MCF 10A (cell line): Measurements from ENCODE around the gene DLG2. TPM values are rescaled to one million over a fixed set of nuclear protein-coding genes. Genes with fewer than 3 reads are reported as not detected.

Experiments
- BruUV-seq: library from RNA; stranded (reverse); fragments of 400-500 nt; replicated peaks from 2 replicates; lab custom pipeline; 2021; lab: Mats Ljungman, UMichigan
- CTCF ChIA-PET: fragments of 300-600 bp; sonication (Branson Sonifier 250); formaldehyde crosslinking; extraction: SDS; loops from one replicate; lab custom pipeline; 2021; ENCODE audit warnings: antibody characterized with exemption, inconsistent platforms; lab: Yijun Ruan, JAX
- POLR2A ChIA-PET: fragments of 300-600, 350-650 bp; sonication (Branson Sonifier 250); formaldehyde crosslinking; extraction: SDS; loops from one replicate; lab custom pipeline; 2020; ENCODE audit warnings: antibody characterized with exemption, inconsistent platforms; lab: Yijun Ruan, JAX
- DNase-seq: peaks from one replicate; pipeline ENCODE4 v3.0.0-alpha.2; 2018; ENCODE audit not compliant: unreplicated experiment
- H3K27ac Mint-ChIP-seq: one replicate; pipeline ENCODE4 v1.8.0; 2022; ENCODE audit warnings: mild to moderate bottlenecking, low read depth, mixed read lengths; ENCODE audit not compliant: unreplicated experiment
- H3K27me3 Mint-ChIP-seq: one replicate; pipeline ENCODE4 v1.8.0; 2022; ENCODE audit warnings: mixed read lengths; ENCODE audit not compliant: insufficient read depth, unreplicated experiment
- H3K36me3 Mint-ChIP-seq: one replicate; pipeline ENCODE4 v1.8.0; 2022; ENCODE audit warnings: mild to moderate bottlenecking, moderate library complexity, mixed read lengths; ENCODE audit not compliant: insufficient read depth, unreplicated experiment
- H3K4me1 Mint-ChIP-seq: one replicate; pipeline ENCODE4 v1.8.0; 2022; ENCODE audit warnings: mixed read lengths; ENCODE audit not compliant: insufficient read depth, unreplicated experiment
- H3K4me3 Mint-ChIP-seq: one replicate; pipeline ENCODE4 v1.8.0; 2022; ENCODE audit warnings: mild to moderate bottlenecking, moderate library complexity, mixed read lengths; ENCODE audit not compliant: unreplicated experiment
- H3K9me3 Mint-ChIP-seq: one replicate; pipeline ENCODE4 v1.8.0; 2022; ENCODE audit warnings: mixed read lengths; ENCODE audit not compliant: unreplicated experiment
- CTCF ChIP-seq: fragments of 200-600 bp; IDR thresholded peaks from one replicate; pipeline ENCODE4 v1.8.0; 2022; ENCODE audit warnings: antibody characterized with exemption, mild to moderate bottlenecking; ENCODE audit not compliant: unreplicated experiment
- intact Hi-C: fragments of 100-400 bp; cut with micrococcal nuclease; formaldehyde crosslinking; loops from 2 replicates; pipeline ENCODE4 v1.14.1; 2022
- total RNA-seq: library from RNA; stranded (reverse); gene quantifications from 2 replicates; pipeline ENCODE4 v1.2.3, GENCODE V29; 2022

DLG2 gene
- total RNA-seq, 1 experiment from 2014 or later = 0.26 TPM

- DNase-seq = no peak
- H3K27ac Mint-ChIP-seq = no peak overlapping the region
- CTCF ChIA-PET = no interaction called here
Observed at GRCh38 chr11:85133636-85134035, 493.5 kb downstream of the DLG2 start.

GRCh38 chr11:85132851-85133585, 494.1 kb downstream of the DLG2 start:
- Mint-ChIP-seq H3K27me3 (peaks cover 22% of the 10 kb centered on the region), H3K27ac (no peak overlapping the region), H3K9me3 (no peaks in the 10 kb centered on the region), H3K36me3 (no peaks in the 10 kb centered on the region), H3K4me3 (no peak overlapping the region), H3K4me1 (no peaks in the 10 kb centered on the region)
- DNase-seq = no peak
- TF ChIP-seq CTCF = no peak
- POLR2A ChIA-PET = no interaction called here
- no TSS peak for BruUV-seq
- CTCF ChIA-PET = no interaction called here
- intact Hi-C loops = no loop called here

More at GRCh38 chr11:85133636-85134035, 493.5 kb downstream of the DLG2 start:
- intact Hi-C loops = no loop called here
- peaks cover 22% of the 10 kb centered on the region for H3K27me3 Mint-ChIP-seq
- POLR2A ChIA-PET = no interaction called here
- no peak overlapping the region for H3K4me3 Mint-ChIP-seq
- BruUV-seq = no TSS peak
- no peak for TF ChIP-seq CTCF
- H3K36me3 Mint-ChIP-seq = no peaks in the 10 kb centered on the region
- no peaks in the 10 kb centered on the region for H3K4me1 Mint-ChIP-seq
- peaks cover under 1% of the 10 kb centered on the region for H3K9me3 Mint-ChIP-seq

- CTCF ChIA-PET = interaction anchor here (0.6 kb wide), 1 partner anchor 58 kb away, joined by 3 read pairs; no protein-coding TSS in a partner anchor
- Mint-ChIP-seq H3K9me3 (no peaks in the 10 kb centered on the region), H3K27ac (no peak overlapping the region)
Observed at GRCh38 chr11:85127349-85127748, 499.8 kb downstream of the DLG2 start.

More at GRCh38 chr11:85127349-85127748, 499.8 kb downstream of the DLG2 start:
- Mint-ChIP-seq H3K4me3 (no peak overlapping the region), H3K36me3 (no peaks in the 10 kb centered on the region), H3K27me3 (peaks cover 14% of the 10 kb centered on the region), H3K4me1 (no peaks in the 10 kb centered on the region)
- DNase-seq = no peak
- TF ChIP-seq CTCF = no peak
- intact Hi-C loops = no loop called here
- POLR2A ChIA-PET = no interaction called here
- BruUV-seq = no TSS peak
